Liver (tissue), 3 donors: ENCODE results near the gene BMP6.

Experiments
- ATF3 ChIP-seq: IDR thresholded peaks from 2 replicates; pipeline ENCODE4 v1.6.1; 2016; ENCODE audit warnings: antibody characterized with exemption
- CTCF ChIP-seq: fragments of 150-350 bp; IDR thresholded peaks from 2 replicates; pipeline ENCODE4 v1.5.1; 2017; ENCODE audit warnings: improper control_type of control experiment, low read depth, low read length; ENCODE audit not compliant: missing input control
- EGR1 ChIP-seq, 2 donors: IDR thresholded peaks; 2 replicates each; pipeline ENCODE4 v1.6.1; 2016 to 2018; ENCODE audit warnings: antibody characterized with exemption in 2 of 2, low read depth in 2 of 2
- HNF4G ChIP-seq: IDR thresholded peaks from 2 replicates; pipeline ENCODE4 v1.6.1; 2016; ENCODE audit warnings: antibody characterized with exemption
- JUND ChIP-seq, 2 donors: IDR thresholded peaks; 2 replicates each; pipeline ENCODE4 v1.6.1; 2016; ENCODE audit warnings: antibody characterized with exemption in 2 of 2
- NR2F2 ChIP-seq: IDR thresholded peaks from 2 replicates; pipeline ENCODE4 v1.6.1; 2016; ENCODE audit warnings: antibody characterized with exemption
- RAD21 ChIP-seq, 2 donors: IDR thresholded peaks; 2 replicates each; pipeline ENCODE4 v1.6.1; 2016; ENCODE audit warnings: antibody characterized with exemption in 2 of 2, mild to moderate bottlenecking in 2 of 2
- REST ChIP-seq: IDR thresholded peaks from 2 replicates; pipeline ENCODE4 v1.6.1; 2016; ENCODE audit warnings: antibody characterized with exemption, mild to moderate bottlenecking
- RXRA ChIP-seq, 2 donors: IDR thresholded peaks; 2 replicates each; pipeline ENCODE4 v1.6.1; 2017 to 2018; ENCODE audit warnings: antibody characterized with exemption in 2 of 2, mild to moderate bottlenecking in 1 of 2
- SP1 ChIP-seq: IDR thresholded peaks from 2 replicates; pipeline ENCODE4 v1.6.1; 2018; ENCODE audit warnings: antibody characterized with exemption, mild to moderate bottlenecking
- TAF1 ChIP-seq: conservative IDR thresholded peaks from 2 replicates; pipeline ENCODE4 v1.6.1; 2016; ENCODE audit warnings: antibody characterized with exemption, mild to moderate bottlenecking
- ZBTB33 ChIP-seq: IDR thresholded peaks from 2 replicates; pipeline ENCODE4 v1.6.1; 2016; ENCODE audit warnings: antibody characterized with exemption
- donor health status: healthy.
- donor health status: healthy.

GRCh38 chr6:7813193-7813592 lies 87.3 kb downstream of the BMP6 start:
- TF ChIP-seq CTCF (no peak), RAD21 (IDR thresholded peaks at IDR 0.05) (no peak), NR2F2 (no peak), REST (no peak), JUND (IDR thresholded peaks at IDR 0.05) (no peak), TAF1 (no peak), RXRA (IDR thresholded peaks at IDR 0.05) (no peak), SP1 (no peak), ZBTB33 (no peak), HNF4G (no peak), ATF3 (no peak), EGR1 (IDR thresholded peaks at IDR 0.05; ENCODE audit: low read depth in 2 of 2) (no peak)
